GM12801 (cell line): ENCODE measurements around the gene UTRN.

Experiments used
- CTCF ChIP-seq: IDR thresholded peaks from one replicate; pipeline ENCODE4 v1.5.1; 2011; ENCODE audit warnings: control low read depth; ENCODE audit not compliant: insufficient read length; ENCODE audit errors: extremely low read depth

Gene UTRN

GRCh38 chr6:144268794-144269349 lies 16.3 kb upstream of the UTRN start:
- TF ChIP-seq CTCF, result no peak

GRCh38 chr6:144277174-144277573 lies 8.0 kb upstream of the UTRN start:
- no peak for TF ChIP-seq CTCF

GRCh38 chr6:144277605-144278227 lies 7.4 kb upstream of the UTRN start:
- TF ChIP-seq CTCF, result no peak

GRCh38 chr6:144278659-144279314 lies 6.3 kb upstream of the UTRN start:
- no peak for TF ChIP-seq CTCF

- TF ChIP-seq CTCF, result no peak
These were observed 5.5 kb upstream of the UTRN start for GRCh38 chr6:144279484-144280150.

GRCh38 chr6:144283646-144284477 lies 1.3 kb upstream of the UTRN start:
- no peak for TF ChIP-seq CTCF

GRCh38 chr6:144284478-144284782 lies 705 bp upstream of the UTRN start:
- no peak for TF ChIP-seq CTCF
